Endothelial cell of umbilical vein (primary cell): ENCODE results near the gene AKT1. TPM values are rescaled to one million over a fixed set of nuclear protein-coding genes. Genes with fewer than 3 reads are reported as not detected.

Experiments used
- BruUV-seq: library from RNA; stranded (reverse); fragments of 400-500 nt; replicated peaks from 2 replicates; lab custom pipeline; 2021; lab: Mats Ljungman, UMichigan
- CTCF ChIA-PET: fragments of 300-600, 350-600 bp; sonication (Branson Sonifier 250); formaldehyde crosslinking; loops from one replicate; lab custom pipeline; 2021; ENCODE audit warnings: antibody characterized with exemption, inconsistent platforms; lab: Charles Lee
- POLR2A ChIA-PET: fragments of 300-600, 350-600 bp; sonication (Branson Sonifier 250); formaldehyde crosslinking; loops from one replicate; lab custom pipeline; 2021; ENCODE audit warnings: antibody characterized with exemption, inconsistent platforms; lab: Charles Lee
- DNase-seq: peaks from one replicate; pipeline ENCODE4 v3.0.0-alpha.2; 2011; ENCODE audit warnings: low read depth, low spot score
- FAIRE-seq: peaks from 2 replicates; lab custom pipeline; 2011; peaks lifted over from hg19 to GRCh38; lab: Jason Lieb, UNC
- H2AFZ ChIP-seq: 2 replicates; pipeline ENCODE4 v1.6.0; 2012; ENCODE audit warnings: low read depth, low read length, control low read depth, inconsistent platforms
- H3K27ac ChIP-seq: 2 replicates; pipeline ENCODE4 v1.5.1; 2011; ENCODE audit warnings: low read depth, mild to moderate bottlenecking, control low read depth, low read length, moderate library complexity; ENCODE audit not compliant: insufficient read depth
- H3K27me3 ChIP-seq, 2 experiments: 2 replicates each; pipeline versions ENCODE4 v1.6.0 to v1.6.1; 2011; ENCODE audit warnings: low read length in 2 of 2, mixed read lengths in 1 of 2; ENCODE audit not compliant: control insufficient read depth in 2 of 2, insufficient read depth in 2 of 2
- H3K36me3 ChIP-seq, 2 experiments: 2 replicates in 1 of 2; 3 replicates in 1 of 2; pipeline ENCODE4 v1.5.1; 2011; ENCODE audit warnings: low read length in 2 of 2, mild to moderate bottlenecking in 1 of 2, moderate library complexity in 1 of 2; ENCODE audit not compliant: control insufficient read depth in 2 of 2, insufficient read depth in 2 of 2; ENCODE audit errors: extremely low read depth in 1 of 2
- H3K4me1 ChIP-seq: 3 replicates; pipeline ENCODE4 v1.5.1; 2011; ENCODE audit warnings: mild to moderate bottlenecking, low read length; ENCODE audit not compliant: control insufficient read depth, insufficient read depth; ENCODE audit errors: extremely low read depth
- H3K4me2 ChIP-seq: 2 replicates; pipeline ENCODE4 v1.6.1; 2011; ENCODE audit warnings: low read length, control low read depth, mixed read lengths; ENCODE audit not compliant: insufficient read depth
- H3K4me3 ChIP-seq, 3 experiments: fragments of 200-600 bp in 1 of 3; sonication (generic), shearing (Covaris generic) in 1 of 3; replicated peaks in 1 of 3; 2 replicates each; pipeline ENCODE4 v1.5.1; 2011 to 2016; ENCODE audit warnings: control low read depth in 3 of 3, low read length in 3 of 3, mild to moderate bottlenecking in 2 of 3, inconsistent platforms in 1 of 3, low read depth in 1 of 3, moderate library complexity in 1 of 3; ENCODE audit not compliant: insufficient read depth in 1 of 3
- H3K79me2 ChIP-seq: 2 replicates; pipeline ENCODE4 v1.6.0; 2012; ENCODE audit warnings: low read length, inconsistent platforms; ENCODE audit not compliant: control insufficient read depth, insufficient read depth
- H3K9ac ChIP-seq: replicated peaks from 2 replicates; pipeline ENCODE3; 2011; ENCODE audit warnings: low read length, control low read depth; ENCODE audit not compliant: insufficient read depth; ENCODE audit errors: extremely low read depth
- H3K9me1 ChIP-seq: replicated peaks from 3 replicates; pipeline ENCODE4 v1.6.0; 2011; ENCODE audit warnings: mild to moderate bottlenecking, low read length; ENCODE audit not compliant: control insufficient read depth, insufficient read depth; ENCODE audit errors: extremely low read depth
- H3K9me3 ChIP-seq: replicated peaks from 2 replicates; pipeline ENCODE4 v1.5.1; 2012; ENCODE audit warnings: low read length, inconsistent platforms; ENCODE audit not compliant: control insufficient read depth, insufficient read depth
- H4K20me1 ChIP-seq: replicated peaks from 2 replicates; pipeline ENCODE3; 2011; ENCODE audit warnings: mild to moderate bottlenecking, low read length; ENCODE audit not compliant: control insufficient read depth, insufficient read depth; ENCODE audit errors: extremely low read depth
- CTCF ChIP-seq, 2 donors: IDR thresholded peaks; 1 replicate in 1 of 2; 2 replicates in 1 of 2; pipeline ENCODE4 v1.5.1; 2011; ENCODE audit warnings: low read length in 2 of 2, mild to moderate bottlenecking in 2 of 2, moderate library complexity in 2 of 2, control low read depth in 1 of 2, inconsistent platforms in 1 of 2, low read depth in 1 of 2; ENCODE audit not compliant: insufficient read depth in 1 of 2; ENCODE audit errors: extremely low read depth in 1 of 2
- EZH2 ChIP-seq: IDR thresholded peaks from 2 replicates; pipeline ENCODE4 v1.6.1; 2012; ENCODE audit warnings: borderline replicate concordance, low read depth, mild to moderate bottlenecking, moderate library complexity, low read length, inconsistent platforms; ENCODE audit not compliant: severe bottlenecking
- FOS ChIP-seq: IDR thresholded peaks from 2 replicates; pipeline ENCODE4 v1.6.1; 2011; ENCODE audit warnings: mild to moderate bottlenecking, low read length, moderate library complexity, borderline replicate concordance; ENCODE audit not compliant: insufficient read depth
- GATA2 ChIP-seq: IDR thresholded peaks from 2 replicates; pipeline ENCODE4 v1.7.0; 2011; ENCODE audit warnings: low read depth, mild to moderate bottlenecking, moderate library complexity, mixed read lengths, low read length; ENCODE audit not compliant: insufficient read length, insufficient read depth
- JUN ChIP-seq: IDR thresholded peaks from 2 replicates; pipeline ENCODE4 v1.6.1; 2011; ENCODE audit warnings: borderline replicate concordance, low read depth; ENCODE audit not compliant: insufficient read length, insufficient read depth
- MYC ChIP-seq: IDR thresholded peaks from one replicate; pipeline ENCODE4 v1.6.1; 2011; ENCODE audit warnings: mild to moderate bottlenecking, low read depth, low read length
- POLR2A ChIP-seq: IDR thresholded peaks from 2 replicates; pipeline ENCODE4 v1.6.1; 2012; ENCODE audit warnings: low read depth, mild to moderate bottlenecking, control low read depth, low read length
- POLR2AphosphoS5 ChIP-seq: IDR thresholded peaks from 2 replicates; pipeline ENCODE4 v1.6.1; 2012; ENCODE audit warnings: low read depth, mild to moderate bottlenecking, control low read depth, low read length, moderate library complexity; ENCODE audit not compliant: insufficient read depth
- dilution Hi-C: fragments of 300-500 bp; cut with MboI; formaldehyde crosslinking; loops from one replicate; pipeline ENCODE4 v1.15.0; 2019; ENCODE audit warnings: low sequenced_read_pairs; ENCODE audit not compliant: extremely low pct_ligation_motif_present
- intact Hi-C: fragments of 100-400 bp; cut with micrococcal nuclease; formaldehyde crosslinking; loops from one replicate; pipeline ENCODE4 v1.10.0; 2022
- polyA plus RNA-seq, 4 experiments: library from polyadenylated mRNA; depleted of rRNA in 3 of 4; stranded (reverse) in 3 of 4; unstranded in 1 of 4; fragments of >200 nt; gene quantifications; 2 replicates each; pipeline versions ENCODE4 v1.2.1 to v1.2.3, GENCODE V29; 2011 to 2012; ENCODE audit warnings: missing spikeins in 1 of 4
- total RNA-seq: library from RNA; stranded (reverse); gene quantifications from 2 replicates; pipeline ENCODE4 v1.2.3, GENCODE V29; 2021
- TF ChIP-seq, protein P1 (sequence below): IDR thresholded peaks from 2 replicates; pipeline ENCODE4 v1.6.1; 2011; ENCODE audit not compliant: insufficient read depth, insufficient read length

AKT1 gene
- total and polyA plus RNA-seq, 2 donors (not counting 3 experiments of a cell fraction or from before 2014, with no cell fraction given), result 177 to 191 TPM

DNA sequence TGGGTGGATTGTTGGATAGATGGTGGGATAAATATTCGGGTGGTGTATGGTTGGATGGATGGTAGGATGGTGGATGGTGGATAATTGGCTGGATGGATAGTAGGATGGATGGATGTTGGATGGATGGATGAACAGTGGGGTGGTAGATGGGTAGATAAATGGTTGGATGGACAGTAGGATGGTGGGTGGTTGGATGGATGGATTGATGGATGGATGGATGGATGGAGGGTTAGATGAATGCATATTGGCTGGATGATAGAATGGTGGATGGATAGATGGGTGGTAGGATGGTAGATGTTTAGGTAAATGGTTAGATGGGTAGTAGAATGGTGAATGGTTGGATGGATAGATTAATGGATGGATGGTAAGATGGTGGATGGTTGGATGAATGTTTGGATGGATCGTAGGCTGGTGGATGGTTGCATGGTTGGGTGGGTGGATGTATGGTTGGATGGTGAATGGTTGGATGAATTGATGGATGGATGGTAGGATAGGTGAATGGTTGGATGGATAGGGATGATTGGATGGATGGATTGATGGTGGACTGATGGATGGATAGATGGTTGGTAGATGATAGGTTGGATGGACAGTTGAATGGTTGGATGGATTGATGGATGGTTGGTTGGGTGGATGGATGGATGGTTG, 28.9 kb upstream of the AKT1 start:
- no peak for FAIRE-seq
- Histone ChIP-seq H3K27ac (no peak overlapping the region), H3K4me2 (no peak overlapping the region), H3K4me1 (peaks cover 10% of the 10 kb centered on the region), H4K20me1 (no peaks in the 10 kb centered on the region), H3K4me3 (no peak overlapping the region), H3K9ac (no peak overlapping the region), H2AFZ (no peak overlapping the region), H3K9me3 (no peaks in the 10 kb centered on the region), H3K36me3 (no peaks in the 10 kb centered on the region), H3K27me3 (no peaks in the 10 kb centered on the region), H3K79me2 (no peaks in the 10 kb centered on the region), H3K9me1 (no peaks in the 10 kb centered on the region)
- ChIA-PET CTCF (interaction anchor here (3.9 kb wide), 1 partner anchor 55 kb away, joined by 117 read pairs; no protein-coding TSS in a partner anchor), POLR2A (no interaction called here)
- dilution Hi-C loops, result no loop called here
- TF ChIP-seq EZH2 (no peak), MYC (no peak), POLR2A (no peak)
- TF ChIP-seq, protein P1, sequence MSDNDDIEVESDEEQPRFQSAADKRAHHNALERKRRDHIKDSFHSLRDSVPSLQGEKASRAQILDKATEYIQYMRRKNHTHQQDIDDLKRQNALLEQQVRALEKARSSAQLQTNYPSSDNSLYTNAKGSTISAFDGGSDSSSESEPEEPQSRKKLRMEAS, result no peak
- BruUV-seq, result no TSS peak
- no peak for DNase-seq
- intact Hi-C loops, result no loop called here

GRCh38 chr14:104822821-104823615, 27.5 kb upstream of the AKT1 start:
- Histone ChIP-seq H3K9me1 (no peaks in the 10 kb centered on the region), H3K79me2 (no peaks in the 10 kb centered on the region), H3K4me2 (no peak overlapping the region), H3K27ac (no peak overlapping the region), H3K4me3 (no peak overlapping the region), H3K27me3 (no peaks in the 10 kb centered on the region), H3K4me1 (peaks cover 10% of the 10 kb centered on the region), H4K20me1 (no peaks in the 10 kb centered on the region), H2AFZ (no peak overlapping the region), H3K9me3 (no peaks in the 10 kb centered on the region), H3K9ac (no peak overlapping the region), H3K36me3 (no peaks in the 10 kb centered on the region)
- CTCF ChIA-PET, result interaction anchor here (5.0 kb wide), 1 partner anchor 53 kb away, joined by 67 read pairs; no protein-coding TSS in a partner anchor
- TF ChIP-seq POLR2AphosphoS5 (no peak), POLR2A (no peak), EZH2 (no peak), FOS (no peak), CTCF (IDR thresholded peaks at IDR 0.05; ENCODE audit: extremely low read depth in 1 of 2, insufficient read depth in 1 of 2, low read depth in 1 of 2, low read length in 2 of 2) (no peak), JUN (no peak), MYC (no peak), GATA2 (no peak)
- TF ChIP-seq, protein P1, result no peak
- DNase-seq, result no peak
- BruUV-seq, result no TSS peak
- dilution Hi-C loops (no loop called here), intact Hi-C loops (no loop called here)
- FAIRE-seq, result no peak
- POLR2A ChIA-PET, result no interaction called here
